Activated CD4-positive, alpha-beta T cell treated with anti-CD3 and anti-CD28 coated beads, Interleukin-2, amount 50 U/mL, for 16 hours (primary cell): ENCODE data around the gene SREK1IP1.

Experiments
- DNase-seq: peaks from one replicate; pipeline ENCODE4 v3.0.0-alpha.2; 2020

The SREK1IP1 gene

GRCh38 chr5:64680289-64680688, 88.2 kb downstream of the SREK1IP1 start:
- no peak for DNase-seq

GRCh38 chr5:64678374-64678773, 90.1 kb downstream of the SREK1IP1 start:
- DNase-seq, result no peak

GRCh38 chr5:64671678-64672077, 96.8 kb downstream of the SREK1IP1 start:
- DNase-seq, result no peak

- DNase-seq, result no peak
Observed at GRCh38 chr5:64670277-64670676, 98.2 kb downstream of the SREK1IP1 start.
